ENCODE data around the gene CENPX.

DNA sequence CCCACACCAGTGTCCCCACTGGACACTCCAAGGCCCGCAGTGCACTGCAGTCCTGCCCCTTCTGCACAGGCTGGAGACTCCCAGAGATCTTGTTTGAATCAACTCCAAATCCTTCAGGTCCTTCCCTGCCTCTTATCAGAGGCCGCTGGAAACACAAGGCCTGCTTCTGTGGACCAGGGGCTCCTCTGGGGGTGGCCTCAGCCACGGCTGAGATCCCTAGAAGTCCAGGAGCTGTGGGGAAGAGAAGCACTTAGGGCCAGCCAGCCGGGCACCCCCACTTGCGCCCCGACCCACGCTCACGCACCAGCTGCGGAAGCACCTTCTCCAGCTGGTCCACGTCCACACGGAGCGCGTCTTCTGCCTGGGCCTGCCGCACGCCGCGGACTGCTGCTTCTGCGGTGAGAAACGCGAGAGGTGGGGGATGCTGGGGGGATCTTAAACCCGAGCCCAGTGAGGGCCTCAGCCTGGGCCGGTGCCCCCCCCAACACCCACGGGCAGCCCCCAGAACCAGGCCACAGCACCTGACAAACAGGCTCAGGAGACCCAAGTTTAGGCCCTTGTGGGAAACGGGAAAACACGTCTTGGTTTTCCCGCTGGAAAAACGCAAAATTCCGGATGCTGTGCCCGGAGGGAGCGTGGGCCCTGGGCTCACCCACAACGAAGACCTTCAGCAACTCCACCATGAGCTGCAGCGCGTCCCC lies 3.5 kb downstream of the CENPX start:
- TF ChIP-seq, protein P1, sequence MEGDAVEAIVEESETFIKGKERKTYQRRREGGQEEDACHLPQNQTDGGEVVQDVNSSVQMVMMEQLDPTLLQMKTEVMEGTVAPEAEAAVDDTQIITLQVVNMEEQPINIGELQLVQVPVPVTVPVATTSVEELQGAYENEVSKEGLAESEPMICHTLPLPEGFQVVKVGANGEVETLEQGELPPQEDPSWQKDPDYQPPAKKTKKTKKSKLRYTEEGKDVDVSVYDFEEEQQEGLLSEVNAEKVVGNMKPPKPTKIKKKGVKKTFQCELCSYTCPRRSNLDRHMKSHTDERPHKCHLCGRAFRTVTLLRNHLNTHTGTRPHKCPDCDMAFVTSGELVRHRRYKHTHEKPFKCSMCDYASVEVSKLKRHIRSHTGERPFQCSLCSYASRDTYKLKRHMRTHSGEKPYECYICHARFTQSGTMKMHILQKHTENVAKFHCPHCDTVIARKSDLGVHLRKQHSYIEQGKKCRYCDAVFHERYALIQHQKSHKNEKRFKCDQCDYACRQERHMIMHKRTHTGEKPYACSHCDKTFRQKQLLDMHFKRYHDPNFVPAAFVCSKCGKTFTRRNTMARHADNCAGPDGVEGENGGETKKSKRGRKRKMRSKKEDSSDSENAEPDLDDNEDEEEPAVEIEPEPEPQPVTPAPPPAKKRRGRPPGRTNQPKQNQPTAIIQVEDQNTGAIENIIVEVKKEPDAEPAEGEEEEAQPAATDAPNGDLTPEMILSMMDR (IDR thresholded peaks at IDR 0.05), result no peak
- TF ChIP-seq ZFX (IDR thresholded peaks at IDR 0.05; ENCODE audit: borderline replicate concordance), result no peak

All from 22Rv1 (cell line).